ENCODE measurements around the gene CFAP73. TPM values are rescaled to one million over a fixed set of nuclear protein-coding genes. Genes with fewer than 3 reads are reported as not detected.

The CFAP73 gene
- total RNA-seq, 2 donors from 2014 or later, result not detected

- Mint-ChIP-seq H3K36me3 (ENCODE audit: low read depth) (no peaks in the 10 kb centered on the region), H3K4me3 (no peak overlapping the region), H3K27me3 (ENCODE audit: insufficient read depth) (peaks cover 14% of the 10 kb centered on the region), H3K9me3 (no peaks in the 10 kb centered on the region), H3K27ac (no peak overlapping the region), H3K4me1 (peaks cover 11% of the 10 kb centered on the region)
- Histone ChIP-seq H3K27ac (ENCODE audit: low read depth, low read length) (no peak overlapping the region), H3K27me3 (ENCODE audit: control insufficient read depth, insufficient read depth, low read length, poor library complexity, severe bottlenecking) (peaks cover 7% of the 10 kb centered on the region), H3K9me3 (ENCODE audit: control insufficient read depth, low read length) (no peaks in the 10 kb centered on the region), H3K4me3 (ENCODE audit: low read length) (no peak overlapping the region), H3K4me1 (ENCODE audit: control insufficient read depth, insufficient read depth, low read length) (peaks cover 7% of the 10 kb centered on the region), H3K36me3 (ENCODE audit: control insufficient read depth, insufficient read depth, low read length) (no peaks in the 10 kb centered on the region), H3K9ac (ENCODE audit: extremely low read depth, low read length, poor library complexity, severe bottlenecking) (no peak overlapping the region)
- 82 to 92% methylated on average over 6 to 15 of the region's 15 CpGs for WGBS, 2 experiments (ENCODE audit: insufficient coverage in 1 of 2, insufficient read length in 1 of 2)
- no peak for TF ChIP-seq CTCF (conservative IDR thresholded peaks at IDR 0.05)
- peak; percentile 68 for DNase-seq
Observed at GRCh38 chr12:113105606-113106271, 43.8 kb upstream of the CFAP73 start.

- Histone ChIP-seq H3K27me3 (ENCODE audit: control insufficient read depth, insufficient read depth, low read length, poor library complexity, severe bottlenecking) (peaks cover 7% of the 10 kb centered on the region), H3K27ac (ENCODE audit: low read depth, low read length) (no peak overlapping the region), H3K9ac (ENCODE audit: extremely low read depth, low read length, poor library complexity, severe bottlenecking) (no peak overlapping the region), H3K36me3 (ENCODE audit: control insufficient read depth, insufficient read depth, low read length) (no peaks in the 10 kb centered on the region), H3K4me1 (ENCODE audit: control insufficient read depth, insufficient read depth, low read length) (peaks cover 7% of the 10 kb centered on the region), H3K9me3 (ENCODE audit: control insufficient read depth, low read length) (no peaks in the 10 kb centered on the region), H3K4me3 (ENCODE audit: low read length) (no peak overlapping the region)
- Mint-ChIP-seq H3K36me3 (ENCODE audit: low read depth) (no peaks in the 10 kb centered on the region), H3K9me3 (no peaks in the 10 kb centered on the region), H3K27me3 (ENCODE audit: insufficient read depth) (peaks cover 14% of the 10 kb centered on the region), H3K4me3 (no peak overlapping the region), H3K27ac (no peak overlapping the region), H3K4me1 (peaks cover 11% of the 10 kb centered on the region)
- no peak for TF ChIP-seq CTCF (conservative IDR thresholded peaks at IDR 0.05)
- 84 to 100% methylated on average over 1 of the region's 1 CpG for WGBS, 2 experiments (ENCODE audit: insufficient coverage in 1 of 2, insufficient read length in 1 of 2)
- no peak for DNase-seq
Observed at GRCh38 chr12:113106361-113106760, 43.2 kb upstream of the CFAP73 start.

GRCh38 chr12:113108308-113108707 lies 41.2 kb upstream of the CFAP73 start:
- no peak overlapping the region for H3K27ac Mint-ChIP-seq
- TF ChIP-seq CTCF (conservative IDR thresholded peaks at IDR 0.05), result no peak
- Histone ChIP-seq H3K4me3 (ENCODE audit: low read length) (no peak overlapping the region), H3K9ac (ENCODE audit: extremely low read depth, low read length, poor library complexity, severe bottlenecking) (no peak overlapping the region), H3K27ac (ENCODE audit: low read depth, low read length) (no peak overlapping the region), H3K9me3 (ENCODE audit: control insufficient read depth, low read length) (no peaks in the 10 kb centered on the region), H3K36me3 (ENCODE audit: control insufficient read depth, insufficient read depth, low read length) (no peaks in the 10 kb centered on the region), H3K27me3 (ENCODE audit: control insufficient read depth, insufficient read depth, low read length, poor library complexity, severe bottlenecking) (peaks cover 7% of the 10 kb centered on the region), H3K4me1 (ENCODE audit: control insufficient read depth, insufficient read depth, low read length) (peaks cover 7% of the 10 kb centered on the region)
- peaks cover 14% of the 10 kb centered on the region for H3K27me3 Mint-ChIP-seq (ENCODE audit: insufficient read depth)
- 92 to 100% methylated on average over 2 to 4 of the region's 4 CpGs for WGBS, 2 experiments (ENCODE audit: insufficient coverage in 1 of 2, insufficient read length in 1 of 2)
- no peaks in the 10 kb centered on the region for H3K9me3 Mint-ChIP-seq
- DNase-seq, result no peak
- H3K4me1 Mint-ChIP-seq, result peaks cover 13% of the 10 kb centered on the region
- H3K4me3 Mint-ChIP-seq, result no peak overlapping the region
- H3K36me3 Mint-ChIP-seq (ENCODE audit: low read depth), result no peaks in the 10 kb centered on the region

All from endodermal cell (in vitro differentiated cells).